Measurements from ENCODE around the gene ZNF687. TPM values are rescaled to one million over a fixed set of nuclear protein-coding genes. Genes with fewer than 3 reads are reported as not detected.

Gene ZNF687
- total RNA-seq, 1 donor from 2014 or later: 23.7 TPM

- no peaks in the 10 kb centered on the region for H3K27me3 ChIP-seq (ENCODE audit: low read depth)
- no peak for ATAC-seq
- no peak for DNase-seq
Observed at GRCh38 chr1:151255381-151255780, 26.7 kb upstream of the ZNF687 start.

GRCh38 chr1:151259351-151259750 is 22.7 kb upstream of the ZNF687 start:
- intact Hi-C loops (cut with DNase I): no loop called here
- ATAC-seq (no peak), DNase-seq (no peak)
- Histone ChIP-seq H3K27me3 (ENCODE audit: low read depth) (no peaks in the 10 kb centered on the region), H3K27ac (no peak overlapping the region), H3K9me3 (no peaks in the 10 kb centered on the region), H3K36me3 (peaks cover 25% of the 10 kb centered on the region), H3K4me3 (no peak overlapping the region), H3K4me1 (peaks cover 10% of the 10 kb centered on the region)
- TF ChIP-seq, protein P1, sequence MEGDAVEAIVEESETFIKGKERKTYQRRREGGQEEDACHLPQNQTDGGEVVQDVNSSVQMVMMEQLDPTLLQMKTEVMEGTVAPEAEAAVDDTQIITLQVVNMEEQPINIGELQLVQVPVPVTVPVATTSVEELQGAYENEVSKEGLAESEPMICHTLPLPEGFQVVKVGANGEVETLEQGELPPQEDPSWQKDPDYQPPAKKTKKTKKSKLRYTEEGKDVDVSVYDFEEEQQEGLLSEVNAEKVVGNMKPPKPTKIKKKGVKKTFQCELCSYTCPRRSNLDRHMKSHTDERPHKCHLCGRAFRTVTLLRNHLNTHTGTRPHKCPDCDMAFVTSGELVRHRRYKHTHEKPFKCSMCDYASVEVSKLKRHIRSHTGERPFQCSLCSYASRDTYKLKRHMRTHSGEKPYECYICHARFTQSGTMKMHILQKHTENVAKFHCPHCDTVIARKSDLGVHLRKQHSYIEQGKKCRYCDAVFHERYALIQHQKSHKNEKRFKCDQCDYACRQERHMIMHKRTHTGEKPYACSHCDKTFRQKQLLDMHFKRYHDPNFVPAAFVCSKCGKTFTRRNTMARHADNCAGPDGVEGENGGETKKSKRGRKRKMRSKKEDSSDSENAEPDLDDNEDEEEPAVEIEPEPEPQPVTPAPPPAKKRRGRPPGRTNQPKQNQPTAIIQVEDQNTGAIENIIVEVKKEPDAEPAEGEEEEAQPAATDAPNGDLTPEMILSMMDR (IDR thresholded peaks at IDR 0.05): no peak

More at GRCh38 chr1:151255381-151255780, 26.7 kb upstream of the ZNF687 start:
- intact Hi-C loops (cut with DNase I): no loop called here
- Histone ChIP-seq H3K9me3 (no peaks in the 10 kb centered on the region), H3K4me1 (peaks cover 10% of the 10 kb centered on the region), H3K4me3 (peak overlapping the region; percentile 89), H3K27ac (peak overlapping the region; percentile 84), H3K36me3 (no peaks in the 10 kb centered on the region)
- TF ChIP-seq, protein P1 (IDR thresholded peaks at IDR 0.05): no peak

DNA sequence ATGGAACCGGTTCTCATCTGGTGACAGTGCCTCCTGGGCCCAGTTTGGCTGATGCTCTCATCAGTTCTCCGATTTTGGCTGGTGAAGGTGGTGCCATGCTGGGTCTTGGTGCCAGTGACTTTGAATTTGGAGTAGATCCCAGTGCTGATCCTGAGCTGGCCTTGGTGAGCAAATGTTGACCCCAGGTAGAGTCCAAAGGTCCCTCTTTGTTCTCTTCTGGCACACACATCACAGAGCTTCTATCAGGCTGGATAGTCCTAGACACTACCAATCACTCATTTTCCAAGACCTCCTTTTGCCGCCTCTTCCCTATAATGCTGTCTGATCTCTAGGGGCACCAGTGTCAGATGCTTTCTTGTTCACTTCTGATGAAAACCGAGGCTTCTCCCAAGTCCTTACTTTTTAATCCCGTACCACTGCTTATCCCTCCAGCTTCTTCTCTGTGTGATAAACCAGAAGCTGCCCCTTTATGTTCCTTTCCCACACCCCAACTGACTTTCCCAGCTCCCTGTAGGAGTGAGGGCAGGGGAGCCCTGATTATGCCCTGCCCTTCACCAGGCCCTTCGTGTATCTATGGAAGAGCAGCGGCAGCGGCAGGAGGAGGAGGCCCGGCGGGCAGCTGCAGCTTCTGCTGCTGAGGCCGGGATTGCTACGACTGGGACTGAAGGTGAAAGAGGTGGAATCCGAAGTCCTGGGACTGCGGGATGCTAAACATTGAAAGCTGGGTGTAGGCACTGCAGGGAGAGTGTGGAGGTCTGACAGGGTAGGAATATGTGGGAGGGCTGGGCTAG is 16.5 kb upstream of the ZNF687 start:
- H3K4me3 ChIP-seq: no peak overlapping the region

DNA sequence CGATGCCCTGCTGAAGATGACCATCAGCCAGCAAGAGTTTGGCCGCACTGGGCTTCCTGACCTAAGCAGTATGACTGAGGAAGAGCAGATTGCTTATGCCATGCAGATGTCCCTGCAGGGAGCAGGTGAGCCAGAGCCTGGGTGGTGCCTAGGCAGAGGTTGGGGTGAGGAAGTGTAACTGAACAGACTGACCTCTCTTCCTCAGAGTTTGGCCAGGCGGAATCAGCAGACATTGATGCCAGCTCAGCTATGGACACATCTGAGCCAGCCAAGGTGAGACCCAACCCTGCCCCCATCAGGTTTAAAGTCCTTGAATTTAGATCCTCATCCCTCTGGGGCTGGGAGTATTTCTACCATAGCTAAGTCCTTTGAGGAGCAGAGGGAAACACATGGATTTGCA is 15.8 kb upstream of the ZNF687 start:
- ATAC-seq (no peak), DNase-seq (no peak)
- Histone ChIP-seq H3K9me3 (no peaks in the 10 kb centered on the region), H3K36me3 (peaks cover 86% of the 10 kb centered on the region), H3K27me3 (ENCODE audit: low read depth) (no peaks in the 10 kb centered on the region), H3K4me3 (no peak overlapping the region), H3K27ac (no peak overlapping the region), H3K4me1 (no peaks in the 10 kb centered on the region)
- TF ChIP-seq, protein P1 (IDR thresholded peaks at IDR 0.05): no peak
- intact Hi-C loops (cut with DNase I): no loop called here

More for the DNA sequence above, 16.5 kb upstream of the ZNF687 start:
- Histone ChIP-seq H3K27ac (no peak overlapping the region), H3K9me3 (no peaks in the 10 kb centered on the region), H3K4me1 (no peaks in the 10 kb centered on the region), H3K36me3 (peaks cover 86% of the 10 kb centered on the region), H3K27me3 (ENCODE audit: low read depth) (no peaks in the 10 kb centered on the region)
- DNase-seq (no peak), ATAC-seq (no peak)
- TF ChIP-seq, protein P1 (IDR thresholded peaks at IDR 0.05): no peak
- intact Hi-C loops (cut with DNase I): no loop called here

GRCh38 chr1:151266821-151267220 is 15.3 kb upstream of the ZNF687 start:
- Histone ChIP-seq H3K4me1 (no peaks in the 10 kb centered on the region), H3K9me3 (no peaks in the 10 kb centered on the region), H3K4me3 (no peak overlapping the region), H3K27me3 (ENCODE audit: low read depth) (no peaks in the 10 kb centered on the region), H3K27ac (no peak overlapping the region), H3K36me3 (peaks cover 86% of the 10 kb centered on the region)
- no peak for DNase-seq
- intact Hi-C loops (cut with DNase I): no loop called here
- ATAC-seq: no peak
- TF ChIP-seq, protein P1 (IDR thresholded peaks at IDR 0.05): no peak
